Lung (tissue), 16 donors: ENCODE results near the gene VBP1. TPM values are rescaled to one million over a fixed set of nuclear protein-coding genes. Genes with fewer than 3 reads are reported as not detected.

Source experiments
- ATAC-seq: fragments of 200-7000 bp; cut with Tn5 transposase; one replicate; pipeline ENCODE4 v1.9.1; 2020; ENCODE audit warnings: moderate number of reproducible peaks; ENCODE audit not compliant: insufficient read depth, low FRiP score
- DNase-seq, 3 donors: peaks; one replicate each; pipeline ENCODE4 v3.0.0-alpha.2; 2013 to 2017
- H3K27ac ChIP-seq, 2 donors: one replicate each; pipeline ENCODE4 v1.5.1; 2013; ENCODE audit warnings: mild to moderate bottlenecking in 2 of 2, moderate library complexity in 2 of 2, control low read depth in 1 of 2, inconsistent platforms in 1 of 2, low read depth in 1 of 2, low read length in 1 of 2
- H3K27me3 ChIP-seq, 3 donors: one replicate each; pipeline ENCODE4 v1.5.1; 2013; ENCODE audit warnings: low read length in 2 of 3; ENCODE audit not compliant: control insufficient read depth in 3 of 3, insufficient read depth in 3 of 3
- H3K36me3 ChIP-seq, 4 donors: one replicate each; pipeline ENCODE4 v1.5.1; 2013; ENCODE audit warnings: low read length in 4 of 4, mild to moderate bottlenecking in 1 of 4, moderate library complexity in 1 of 4; ENCODE audit not compliant: control insufficient read depth in 4 of 4, insufficient read depth in 4 of 4
- H3K4me1 ChIP-seq, 5 donors: one replicate each; pipeline ENCODE4 v1.5.1; 2013; ENCODE audit warnings: low read length in 5 of 5, mild to moderate bottlenecking in 2 of 5, moderate library complexity in 1 of 5; ENCODE audit not compliant: control insufficient read depth in 5 of 5, insufficient read depth in 5 of 5
- H3K4me3 ChIP-seq: one replicate; pipeline ENCODE4 v1.5.1; 2013; ENCODE audit warnings: mild to moderate bottlenecking, control low read depth, moderate library complexity
- H3K9ac ChIP-seq, 2 donors: one replicate each; pipeline ENCODE4 v1.5.1; 2013; ENCODE audit warnings: low read length in 2 of 2, control low read depth in 1 of 2; ENCODE audit not compliant: insufficient read depth in 1 of 2
- H3K9me3 ChIP-seq, 4 donors: one replicate each; pipeline ENCODE4 v1.5.1; 2013; ENCODE audit warnings: low read length in 3 of 4, mild to moderate bottlenecking in 1 of 4, moderate library complexity in 1 of 4; ENCODE audit not compliant: control insufficient read depth in 4 of 4, insufficient read depth in 3 of 4
- whole genome bisulfite sequencing, 2 donors: extraction: QIAGEN DNeasy Blood & Tissue Kit; methylation state at CpG; one replicate each; pipeline ENCODE4 v1.1.7; 2013; 5-methylcytosine and 5-hydroxymethylcytosine counted together
- long read RNA-seq, 5 donors: transcript quantifications; one replicate each; lab custom pipeline, GENCODE V29; 2026
- polyA plus RNA-seq, 2 donors: library from polyadenylated mRNA; stranded (reverse); fragments of 200-250 nt; gene quantifications; one replicate each; pipeline ENCODE4 v1.2.1, GENCODE V29; 2013
- total RNA-seq, 2 donors: library from RNA; depleted of rRNA in 1 of 2; stranded (reverse); fragments of >200 nt in 1 of 2; gene quantifications; one replicate each; pipeline ENCODE4 v1.2.1, GENCODE V29; 2014 to 2021
- TF ChIP-seq, protein P1 (sequence below): IDR thresholded peaks from 2 replicates; pipeline ENCODE4 v1.5.1; 2012; ENCODE audit warnings: mild to moderate bottlenecking; ENCODE audit errors: control extremely low read depth, extremely low read depth
- donor health status: control.
- donor health status: control.
- donor health status: Bipolar disorder and iron deficiency.
- donor health status: healthy.
- donor health status: DM: yes; HTN: yes; CAD: no.

Gene VBP1, protein sequence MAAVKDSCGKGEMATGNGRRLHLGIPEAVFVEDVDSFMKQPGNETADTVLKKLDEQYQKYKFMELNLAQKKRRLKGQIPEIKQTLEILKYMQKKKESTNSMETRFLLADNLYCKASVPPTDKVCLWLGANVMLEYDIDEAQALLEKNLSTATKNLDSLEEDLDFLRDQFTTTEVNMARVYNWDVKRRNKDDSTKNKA
- total RNA-seq, result 10 to 100 TPM; 36.6 to 50.7 TPM
- polyA plus RNA-seq, result 10 to 100 TPM; 21.7 to 32.4 TPM
- long read RNA-seq, donor 1, transcript VBP1-201 (6 exons, 1,686 nt), result major isoform, 22 of 22 reads
- long read RNA-seq, donor 1, partial matches to known transcripts, result 0 of 22 reads
- long read RNA-seq, donor 1, other reads (novel, unspliced or antisense), result 0 of 22 reads
- long read RNA-seq, donor 2, transcript VBP1-201 (6 exons, 1,686 nt), result major isoform, 20 of 20 reads
- long read RNA-seq, donor 2, partial matches to known transcripts, result 0 of 20 reads
- long read RNA-seq, donor 2, other reads (novel, unspliced or antisense), result 0 of 20 reads
- long read RNA-seq, donor 3, transcript VBP1-201 (6 exons, 1,686 nt), result major isoform, 18 of 54 reads
- long read RNA-seq, donor 3, partial matches to known transcripts, result 36 of 54 reads
- long read RNA-seq, donor 3, other reads (novel, unspliced or antisense), result 0 of 54 reads
- long read RNA-seq, donor 4, transcript VBP1-201 (6 exons, 1,686 nt), result major isoform, 12 of 12 reads
- long read RNA-seq, donor 4, partial matches to known transcripts, result 0 of 12 reads
- long read RNA-seq, donor 4, other reads (novel, unspliced or antisense), result 0 of 12 reads
- long read RNA-seq, donor 5, transcript VBP1-201 (6 exons, 1,686 nt), result major isoform, 31 of 41 reads
- long read RNA-seq, donor 5, partial matches to known transcripts, result 9 of 41 reads
- long read RNA-seq, donor 5, other reads (novel, unspliced or antisense), result 0 of 41 reads

DNA sequence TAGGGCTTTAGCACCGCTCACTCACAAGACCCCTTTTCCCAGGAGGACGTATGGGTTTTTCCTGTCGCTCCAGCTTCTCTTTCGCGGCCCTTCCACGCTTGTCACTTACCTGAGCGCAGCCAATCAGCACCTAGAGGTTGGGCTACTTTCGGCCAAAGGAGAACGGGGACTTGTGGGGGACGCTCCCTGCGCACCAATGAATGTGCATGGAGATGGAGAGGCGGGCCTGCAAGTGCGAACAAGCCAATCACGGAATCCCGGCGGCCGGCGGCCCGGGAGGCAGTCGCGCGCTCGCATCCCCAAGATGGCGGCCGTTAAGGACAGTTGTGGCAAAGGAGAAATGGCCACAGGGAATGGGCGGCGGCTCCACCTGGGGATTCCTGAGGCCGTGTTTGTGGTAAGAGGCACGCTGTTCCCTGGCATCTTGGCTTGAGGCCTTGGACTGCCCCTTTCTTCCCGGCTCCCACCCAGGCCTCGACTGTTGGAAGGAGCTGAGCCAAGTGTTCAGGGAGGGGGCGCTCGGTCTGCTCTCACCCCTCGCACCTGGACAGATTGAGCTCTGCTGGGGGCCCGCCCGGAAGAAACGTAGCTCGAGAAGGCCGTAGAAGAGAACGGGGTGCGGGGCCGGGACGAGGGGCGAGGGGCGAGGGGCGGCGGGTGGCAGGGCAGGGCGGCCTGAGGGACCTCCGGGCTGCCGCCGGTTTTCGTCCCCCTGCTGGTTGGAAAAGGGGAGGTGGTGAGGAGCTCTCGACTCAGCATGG, at the start of gene VBP1:
Gene VBP1, plus strand, starts transcription at position 282 of the 761 bp plus-strand sequence. Its CDS starts 23 bp downstream, at position 305.
- Histone ChIP-seq H3K4me1 (peaks cover 0 to 5% (median 2%) of the 10 kb centered on the region in 5 donors), H3K27me3 (no peaks in the 10 kb centered on the region), H3K9me3 (no peaks in the 10 kb centered on the region), H3K4me3 (peak within 1 kb of the TSS; percentile 56), H3K27ac (peak within 1 kb of the TSS; percentile 87 to 93), H3K36me3 (peaks cover 0 to 5% (median 0%) of the 10 kb centered on the region in 4 donors), H3K9ac (peak within 1 kb of the TSS; percentile 21 to 87)
- DNase-seq (peak; percentile 94 to 97 (median 95)), ATAC-seq (peak; percentile 95)
- 0 to 35% methylated on average over 20 to 53 of the region's 53 CpGs for WGBS, 2 donors
- TF ChIP-seq, protein P1, sequence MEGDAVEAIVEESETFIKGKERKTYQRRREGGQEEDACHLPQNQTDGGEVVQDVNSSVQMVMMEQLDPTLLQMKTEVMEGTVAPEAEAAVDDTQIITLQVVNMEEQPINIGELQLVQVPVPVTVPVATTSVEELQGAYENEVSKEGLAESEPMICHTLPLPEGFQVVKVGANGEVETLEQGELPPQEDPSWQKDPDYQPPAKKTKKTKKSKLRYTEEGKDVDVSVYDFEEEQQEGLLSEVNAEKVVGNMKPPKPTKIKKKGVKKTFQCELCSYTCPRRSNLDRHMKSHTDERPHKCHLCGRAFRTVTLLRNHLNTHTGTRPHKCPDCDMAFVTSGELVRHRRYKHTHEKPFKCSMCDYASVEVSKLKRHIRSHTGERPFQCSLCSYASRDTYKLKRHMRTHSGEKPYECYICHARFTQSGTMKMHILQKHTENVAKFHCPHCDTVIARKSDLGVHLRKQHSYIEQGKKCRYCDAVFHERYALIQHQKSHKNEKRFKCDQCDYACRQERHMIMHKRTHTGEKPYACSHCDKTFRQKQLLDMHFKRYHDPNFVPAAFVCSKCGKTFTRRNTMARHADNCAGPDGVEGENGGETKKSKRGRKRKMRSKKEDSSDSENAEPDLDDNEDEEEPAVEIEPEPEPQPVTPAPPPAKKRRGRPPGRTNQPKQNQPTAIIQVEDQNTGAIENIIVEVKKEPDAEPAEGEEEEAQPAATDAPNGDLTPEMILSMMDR, result no peak

DNA sequence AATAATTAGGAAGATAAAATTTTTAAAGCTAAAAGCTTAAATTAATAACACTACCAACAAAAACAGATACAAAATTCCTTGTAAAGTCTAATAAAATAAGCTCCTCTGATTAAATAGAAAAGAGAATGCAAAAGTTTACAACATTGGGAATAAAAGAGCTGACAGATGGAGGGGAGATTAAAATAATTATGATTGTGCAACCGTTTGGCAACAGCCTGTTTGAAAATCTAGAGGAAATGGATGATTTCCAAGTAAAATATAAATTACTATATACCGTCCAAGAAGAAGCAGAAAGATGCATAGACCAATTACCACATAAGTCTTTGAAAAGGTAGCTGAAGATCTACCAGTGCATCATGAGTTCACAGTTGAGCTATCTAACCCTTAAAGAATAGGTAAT, 46.4 kb upstream of the VBP1 start:
- 14 to 21% methylated on average over 2 of the region's 2 CpGs for WGBS, 2 donors
- no peak overlapping the region for H3K9ac ChIP-seq

DNA sequence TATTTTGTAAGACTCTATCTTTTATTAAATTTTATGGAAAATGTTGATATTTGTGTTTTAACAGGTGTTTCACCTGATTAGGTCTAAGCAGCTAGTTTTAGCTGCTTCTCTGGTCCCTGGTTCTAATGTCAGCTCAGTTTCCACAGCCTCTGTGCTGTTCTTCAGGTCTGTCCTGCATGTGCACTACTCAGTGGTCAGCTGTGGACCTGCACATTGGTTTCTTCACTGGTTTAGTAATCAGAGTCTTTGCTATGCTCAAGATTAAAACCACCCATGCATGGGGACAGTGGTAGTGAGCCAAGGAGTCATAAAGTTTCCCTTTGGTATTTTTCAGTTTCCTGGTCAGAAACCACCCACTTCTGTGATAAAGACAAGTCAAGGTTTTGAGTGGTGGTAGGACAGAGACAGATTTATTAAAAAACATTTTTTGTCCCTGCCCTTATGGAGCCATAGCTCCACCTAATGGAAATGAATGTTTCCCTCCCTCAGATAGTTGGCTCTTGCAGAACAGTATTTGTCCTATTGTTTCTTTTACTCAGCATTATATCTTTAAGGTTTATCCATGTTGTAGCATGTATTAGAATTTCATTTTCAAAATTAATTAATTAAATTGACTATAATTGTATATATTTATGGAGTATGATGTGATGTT, 36.8 kb upstream of the VBP1 start:
- Histone ChIP-seq H3K4me1 (no peaks in the 10 kb centered on the region), H3K27me3 (no peaks in the 10 kb centered on the region), H3K27ac (no peak overlapping the region), H3K36me3 (no peaks in the 10 kb centered on the region), H3K9ac (no peak overlapping the region), H3K9me3 (no peaks in the 10 kb centered on the region), H3K4me3 (no peak overlapping the region)
- ATAC-seq (no peak), DNase-seq (peak in 1 of 3 donors; percentile 1)
- TF ChIP-seq, protein P1, result no peak

More for the DNA sequence above, 46.4 kb upstream of the VBP1 start:
- H3K9me3 ChIP-seq, result no peaks in the 10 kb centered on the region
- H3K27me3 ChIP-seq, result no peaks in the 10 kb centered on the region
- ATAC-seq (no peak), DNase-seq (peak in 2 of 3 donors; percentile 55 to 72)
- H3K4me3 ChIP-seq, result no peak overlapping the region
- H3K36me3 ChIP-seq, result no peaks in the 10 kb centered on the region
- TF ChIP-seq, protein P1, result no peak
- no peak overlapping the region for H3K27ac ChIP-seq
- peaks cover 0 to 2% (median 0%) of the 10 kb centered on the region in 5 donors for H3K4me1 ChIP-seq
